ENCODE data around the gene FAM120AOS. TPM values are rescaled to one million over a fixed set of nuclear protein-coding genes. Genes with fewer than 3 reads are reported as not detected.

The FAM120AOS gene
- total RNA-seq, 1 experiment from 2014 or later: 36.0 TPM

DNA sequence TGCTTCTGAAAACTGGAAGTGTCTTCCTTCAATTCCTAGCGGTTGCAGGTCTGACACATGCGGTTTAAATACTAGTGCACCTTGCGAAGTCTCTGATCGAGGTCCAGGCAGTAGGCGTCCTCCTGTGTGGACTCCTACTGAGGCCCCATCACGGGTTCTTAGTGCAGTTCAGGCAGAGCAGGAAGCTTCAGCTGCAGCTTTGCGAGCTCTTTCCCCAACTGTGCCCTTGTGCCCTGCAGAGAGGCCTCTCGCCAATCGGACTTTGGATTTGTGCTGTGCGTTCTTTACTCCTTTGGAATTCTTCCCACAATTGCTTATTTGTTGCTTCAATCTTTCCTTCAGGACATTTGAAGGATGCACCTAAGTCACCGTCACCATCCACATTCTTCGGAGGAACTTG lies 40.6 kb upstream of the FAM120AOS start:
- Histone ChIP-seq H3K27me3 (ENCODE audit: control insufficient read depth, insufficient read depth, low read length) (no peaks in the 10 kb centered on the region), H3K36me3 (ENCODE audit: control insufficient read depth, insufficient read depth, low read length) (peaks cover 4% of the 10 kb centered on the region), H3K4me3 (ENCODE audit: low read depth in 2 of 2, low read length in 2 of 2) (no peak overlapping the region), H3K4me1 (ENCODE audit: control insufficient read depth, insufficient read depth, low read length) (no peaks in the 10 kb centered on the region), H3K27ac (ENCODE audit: low read length) (no peak overlapping the region), H3K9me3 (ENCODE audit: control insufficient read depth, insufficient read depth, low read depth, low read length) (no peaks in the 10 kb centered on the region)
- TF ChIP-seq POLR2AphosphoS5 (IDR thresholded peaks at IDR 0.05; ENCODE audit: low read depth, low read length): no peak
- no peak for TF ChIP-seq TCF7L2 (IDR thresholded peaks at IDR 0.05; ENCODE audit: low read depth, low read length)
- TF ChIP-seq, protein P1, sequence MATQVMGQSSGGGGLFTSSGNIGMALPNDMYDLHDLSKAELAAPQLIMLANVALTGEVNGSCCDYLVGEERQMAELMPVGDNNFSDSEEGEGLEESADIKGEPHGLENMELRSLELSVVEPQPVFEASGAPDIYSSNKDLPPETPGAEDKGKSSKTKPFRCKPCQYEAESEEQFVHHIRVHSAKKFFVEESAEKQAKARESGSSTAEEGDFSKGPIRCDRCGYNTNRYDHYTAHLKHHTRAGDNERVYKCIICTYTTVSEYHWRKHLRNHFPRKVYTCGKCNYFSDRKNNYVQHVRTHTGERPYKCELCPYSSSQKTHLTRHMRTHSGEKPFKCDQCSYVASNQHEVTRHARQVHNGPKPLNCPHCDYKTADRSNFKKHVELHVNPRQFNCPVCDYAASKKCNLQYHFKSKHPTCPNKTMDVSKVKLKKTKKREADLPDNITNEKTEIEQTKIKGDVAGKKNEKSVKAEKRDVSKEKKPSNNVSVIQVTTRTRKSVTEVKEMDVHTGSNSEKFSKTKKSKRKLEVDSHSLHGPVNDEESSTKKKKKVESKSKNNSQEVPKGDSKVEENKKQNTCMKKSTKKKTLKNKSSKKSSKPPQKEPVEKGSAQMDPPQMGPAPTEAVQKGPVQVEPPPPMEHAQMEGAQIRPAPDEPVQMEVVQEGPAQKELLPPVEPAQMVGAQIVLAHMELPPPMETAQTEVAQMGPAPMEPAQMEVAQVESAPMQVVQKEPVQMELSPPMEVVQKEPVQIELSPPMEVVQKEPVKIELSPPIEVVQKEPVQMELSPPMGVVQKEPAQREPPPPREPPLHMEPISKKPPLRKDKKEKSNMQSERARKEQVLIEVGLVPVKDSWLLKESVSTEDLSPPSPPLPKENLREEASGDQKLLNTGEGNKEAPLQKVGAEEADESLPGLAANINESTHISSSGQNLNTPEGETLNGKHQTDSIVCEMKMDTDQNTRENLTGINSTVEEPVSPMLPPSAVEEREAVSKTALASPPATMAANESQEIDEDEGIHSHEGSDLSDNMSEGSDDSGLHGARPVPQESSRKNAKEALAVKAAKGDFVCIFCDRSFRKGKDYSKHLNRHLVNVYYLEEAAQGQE (IDR thresholded peaks at IDR 0.05; ENCODE audit: insufficient read depth in 1 of 2, low read depth in 2 of 2, low read length in 1 of 2): no peak
- TF ChIP-seq, protein P2, sequence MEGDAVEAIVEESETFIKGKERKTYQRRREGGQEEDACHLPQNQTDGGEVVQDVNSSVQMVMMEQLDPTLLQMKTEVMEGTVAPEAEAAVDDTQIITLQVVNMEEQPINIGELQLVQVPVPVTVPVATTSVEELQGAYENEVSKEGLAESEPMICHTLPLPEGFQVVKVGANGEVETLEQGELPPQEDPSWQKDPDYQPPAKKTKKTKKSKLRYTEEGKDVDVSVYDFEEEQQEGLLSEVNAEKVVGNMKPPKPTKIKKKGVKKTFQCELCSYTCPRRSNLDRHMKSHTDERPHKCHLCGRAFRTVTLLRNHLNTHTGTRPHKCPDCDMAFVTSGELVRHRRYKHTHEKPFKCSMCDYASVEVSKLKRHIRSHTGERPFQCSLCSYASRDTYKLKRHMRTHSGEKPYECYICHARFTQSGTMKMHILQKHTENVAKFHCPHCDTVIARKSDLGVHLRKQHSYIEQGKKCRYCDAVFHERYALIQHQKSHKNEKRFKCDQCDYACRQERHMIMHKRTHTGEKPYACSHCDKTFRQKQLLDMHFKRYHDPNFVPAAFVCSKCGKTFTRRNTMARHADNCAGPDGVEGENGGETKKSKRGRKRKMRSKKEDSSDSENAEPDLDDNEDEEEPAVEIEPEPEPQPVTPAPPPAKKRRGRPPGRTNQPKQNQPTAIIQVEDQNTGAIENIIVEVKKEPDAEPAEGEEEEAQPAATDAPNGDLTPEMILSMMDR (IDR thresholded peaks at IDR 0.05): no peak
- TF ChIP-seq SIN3A (IDR thresholded peaks at IDR 0.05; ENCODE audit: borderline replicate concordance, insufficient read depth, low read depth, low read length): no peak
- POLR2A ChIA-PET: no interaction called here
- in situ Hi-C loops (cut with HindIII; ENCODE audit: low pct_unique_long_range_greater_than_20kb, low sequenced_read_pairs): no loop called here
- CTCF ChIA-PET: no interaction called here
- intact Hi-C loops (cut with micrococcal nuclease; ENCODE audit: unreplicated experiment): no loop called here
- ATAC-seq (no peak), DNase-seq (ENCODE audit: low read depth, low spot score) (no peak)
- BruUV-seq (replicated peaks): no TSS peak

DNA sequence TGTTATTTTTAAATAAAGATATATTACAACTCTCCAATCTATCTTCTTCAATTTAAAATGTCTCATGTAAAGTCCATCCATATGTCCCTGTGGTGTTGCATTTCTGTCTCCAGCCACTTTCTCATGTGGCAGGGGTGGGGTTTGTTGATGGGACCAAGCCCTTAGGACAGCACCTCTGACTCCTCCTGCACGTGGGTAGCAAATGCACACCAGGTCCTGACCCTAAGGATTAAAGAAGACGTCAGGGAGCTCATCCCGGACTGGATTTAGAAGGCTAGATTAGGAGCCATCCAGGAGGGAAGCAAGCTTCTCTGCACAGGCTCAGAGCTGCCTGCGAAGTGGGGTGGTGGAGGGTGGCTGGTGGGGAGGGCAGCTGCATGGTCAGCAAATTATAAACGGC lies 38.9 kb upstream of the FAM120AOS start:
- Histone ChIP-seq H3K9me3 (ENCODE audit: control insufficient read depth, insufficient read depth, low read depth, low read length) (no peaks in the 10 kb centered on the region), H3K27me3 (ENCODE audit: control insufficient read depth, insufficient read depth, low read length) (no peaks in the 10 kb centered on the region), H3K4me1 (ENCODE audit: control insufficient read depth, insufficient read depth, low read length) (no peaks in the 10 kb centered on the region), H3K36me3 (ENCODE audit: control insufficient read depth, insufficient read depth, low read length) (peaks cover 3% of the 10 kb centered on the region), H3K27ac (ENCODE audit: low read length) (no peak overlapping the region), H3K4me3 (ENCODE audit: low read depth in 2 of 2, low read length in 2 of 2) (no peak overlapping the region)
- no peak for DNase-seq (ENCODE audit: low read depth, low spot score)
- intact Hi-C loops (cut with micrococcal nuclease; ENCODE audit: unreplicated experiment): no loop called here
- POLR2A ChIA-PET: no interaction called here
- in situ Hi-C loops (cut with HindIII; ENCODE audit: low pct_unique_long_range_greater_than_20kb, low sequenced_read_pairs): no loop called here
- BruUV-seq (replicated peaks): no TSS peak
- TF ChIP-seq POLR2AphosphoS5 (IDR thresholded peaks at IDR 0.05; ENCODE audit: low read depth, low read length): no peak
- no peak for TF ChIP-seq TCF7L2 (IDR thresholded peaks at IDR 0.05; ENCODE audit: low read depth, low read length)
- TF ChIP-seq SIN3A (IDR thresholded peaks at IDR 0.05; ENCODE audit: borderline replicate concordance, insufficient read depth, low read depth, low read length): no peak
- TF ChIP-seq, protein P1 (IDR thresholded peaks at IDR 0.05; ENCODE audit: insufficient read depth in 1 of 2, low read depth in 2 of 2, low read length in 1 of 2): no peak
- TF ChIP-seq, protein P2 (IDR thresholded peaks at IDR 0.05): no peak
- ATAC-seq: no peak
- CTCF ChIA-PET: interaction anchor here (0.7 kb wide), 1 partner anchor 19 kb away, joined by 17 read pairs; no protein-coding TSS in a partner anchor
